Mesenchymal stem cell (in vitro differentiated cells and primary cell): Measurements from ENCODE around the gene LRR1. TPM values are rescaled to one million over a fixed set of nuclear protein-coding genes. Genes with fewer than 3 reads are reported as not detected.

ENCODE experiments used
- small RNA-seq: library from polyadenylated mRNA; stranded (forward); fragments of <200 nt; extraction: miRNeasy Mini kit (QIAGEN cat#:217004); gene quantifications from one replicate; pipeline ENCODE3, GENCODE V24; 2013; ENCODE audit warnings: low read depth

The LRR1 gene

Small RNAs within 50 kb of the gene (small RNA-seq; reads per million reads assigned to genes)
- gene AL139099.3, result not detected
- gene AL139099.4, result not detected
- gene RF00019, result not detected
- gene RNA5SP384, result not detected
